WTC11 (cell line): ENCODE data around the gene HOXB5. TPM values are rescaled to one million over a fixed set of nuclear protein-coding genes. Genes with fewer than 3 reads are reported as not detected.

Source experiments
- ATAC-seq: fragments of 200-7000 bp; cut with Tn5 transposase; 2 replicates; pipeline ENCODE4 v1.10.0; 2021; ENCODE audit warnings: mild to moderate bottlenecking, moderate library complexity
- CTCF ChIA-PET: fragments of 300-600 bp; sonication (Branson Sonifier 250); formaldehyde crosslinking; loops from one replicate; lab custom pipeline; 2021; ENCODE audit warnings: antibody characterized with exemption; lab: Charles Lee
- POLR2A ChIA-PET: fragments of 350-600 bp; sonication (Branson Sonifier 250); formaldehyde crosslinking; loops from one replicate; lab custom pipeline; 2021; ENCODE audit warnings: antibody characterized with exemption; lab: Charles Lee
- DNase-seq: peaks from one replicate; pipeline ENCODE4 v3.0.0; 2021; ENCODE audit warnings: low spot score
- H3K27ac Mint-ChIP-seq: 2 replicates; pipeline ENCODE4 v1.8.0; 2021; ENCODE audit warnings: mixed read lengths
- H3K27me3 Mint-ChIP-seq: 2 replicates; pipeline ENCODE4 v1.8.0; 2021; ENCODE audit warnings: low read depth, mild to moderate bottlenecking, moderate library complexity, mixed read lengths
- H3K36me3 Mint-ChIP-seq: 2 replicates; pipeline ENCODE4 v1.8.0; 2021; ENCODE audit warnings: mixed read lengths
- H3K4me1 Mint-ChIP-seq: 2 replicates; pipeline ENCODE4 v1.8.0; 2022; ENCODE audit warnings: mixed read lengths
- H3K4me3 Mint-ChIP-seq: 2 replicates; pipeline ENCODE4 v1.8.0; 2021; ENCODE audit warnings: mild to moderate bottlenecking, moderate library complexity, mixed read lengths
- H3K9me3 Mint-ChIP-seq: 2 replicates; pipeline ENCODE4 v1.8.0; 2021; ENCODE audit warnings: mixed read lengths
- ATF1 ChIP-seq: sonication (generic); formaldehyde crosslinking; IDR thresholded peaks from 2 replicates; pipeline ENCODE4 v1.8.1; 2023; ENCODE audit warnings: mild to moderate bottlenecking, moderate library complexity, missing genetic modification reagents
- ATF6 ChIP-seq: sonication (generic); formaldehyde crosslinking; IDR thresholded peaks from 2 replicates; pipeline ENCODE4 v1.8.1; 2023; ENCODE audit warnings: mild to moderate bottlenecking, missing genetic modification reagents
- CREB1 ChIP-seq: sonication (generic); formaldehyde crosslinking; IDR thresholded peaks from 2 replicates; pipeline ENCODE4 v1.8.0; 2023; ENCODE audit warnings: mild to moderate bottlenecking, missing genetic modification reagents
- E2F4 ChIP-seq: sonication (generic); formaldehyde crosslinking; IDR thresholded peaks from 2 replicates; pipeline ENCODE4 v1.8.1; 2022; ENCODE audit warnings: low read depth, mild to moderate bottlenecking, moderate library complexity, missing genetic modification reagents, borderline replicate concordance
- ELF4 ChIP-seq: sonication (generic); formaldehyde crosslinking; IDR thresholded peaks from 2 replicates; pipeline ENCODE4 v1.8.1; 2022; ENCODE audit warnings: low read depth, mild to moderate bottlenecking, moderate library complexity, missing genetic modification reagents
- EMX1 ChIP-seq: fragments of 250-450 bp; sonication (Bioruptor Pico); IDR thresholded peaks from 2 replicates; pipeline ENCODE4 v1.8.0; 2021; ENCODE audit warnings: mild to moderate bottlenecking
- FOXK1 ChIP-seq: sonication (generic); formaldehyde crosslinking; IDR thresholded peaks from 2 replicates; pipeline ENCODE4 v1.8.0; 2022; ENCODE audit warnings: mild to moderate bottlenecking, moderate library complexity, missing genetic modification reagents
- GABPB1 ChIP-seq: sonication (generic); formaldehyde crosslinking; IDR thresholded peaks from 2 replicates; pipeline ENCODE4 v1.8.1; 2023; ENCODE audit warnings: mild to moderate bottlenecking, missing genetic modification reagents
- IRF1 ChIP-seq: sonication (generic); formaldehyde crosslinking; IDR thresholded peaks from 2 replicates; pipeline ENCODE4 v1.8.0; 2023; ENCODE audit warnings: missing genetic modification reagents
- KAT7 ChIP-seq: sonication (generic); formaldehyde crosslinking; IDR thresholded peaks from 2 replicates; pipeline ENCODE4 v1.8.1; 2023; ENCODE audit warnings: missing genetic modification reagents, mild to moderate bottlenecking, borderline replicate concordance
- MAX ChIP-seq: sonication (generic); formaldehyde crosslinking; IDR thresholded peaks from 2 replicates; pipeline ENCODE4 v1.8.0; 2022; ENCODE audit warnings: mild to moderate bottlenecking, missing genetic modification reagents
- NR3C1 ChIP-seq: sonication (generic); formaldehyde crosslinking; conservative IDR thresholded peaks from 2 replicates; pipeline ENCODE4 v1.8.1; 2023; ENCODE audit warnings: low read depth, mild to moderate bottlenecking, missing genetic modification reagents
- SMAD3 ChIP-seq: sonication (generic); formaldehyde crosslinking; IDR thresholded peaks from 2 replicates; pipeline ENCODE4 v1.8.0; 2022; ENCODE audit warnings: missing genetic modification reagents, mild to moderate bottlenecking, borderline replicate concordance
- SOX15 ChIP-seq: fragments of 250-450 bp; sonication (Bioruptor Pico); IDR thresholded peaks from 2 replicates; pipeline ENCODE4 v1.9.0; 2021; ENCODE audit warnings: mild to moderate bottlenecking
- SP1 ChIP-seq: sonication (generic); formaldehyde crosslinking; conservative IDR thresholded peaks from 2 replicates; pipeline ENCODE4 v1.8.1; 2022; ENCODE audit warnings: missing genetic modification reagents
- STAT6 ChIP-seq: sonication (generic); formaldehyde crosslinking; conservative IDR thresholded peaks from 2 replicates; pipeline ENCODE4 v1.8.1; 2023; ENCODE audit warnings: mild to moderate bottlenecking, low read depth, missing genetic modification reagents, moderate library complexity
- TEAD4 ChIP-seq: sonication (generic); formaldehyde crosslinking; IDR thresholded peaks from 2 replicates; pipeline ENCODE4 v1.8.0; 2022; ENCODE audit warnings: mild to moderate bottlenecking, missing genetic modification reagents
- ZNF121 ChIP-seq: sonication (generic); formaldehyde crosslinking; IDR thresholded peaks from 2 replicates; pipeline ENCODE4 v1.8.0; 2023; ENCODE audit warnings: missing genetic modification reagents
- ZNF416 ChIP-seq: fragments of 250-450 bp; sonication (Bioruptor Pico); IDR thresholded peaks from 2 replicates; pipeline ENCODE4 v1.9.0; 2021; ENCODE audit warnings: mild to moderate bottlenecking, inconsistent platforms
- total RNA-seq: library from RNA; stranded (reverse); gene quantifications from 3 replicates; pipeline ENCODE4 v1.2.3, GENCODE V29; 2021
- TF ChIP-seq, protein P1 (sequence below): sonication (generic); formaldehyde crosslinking; IDR thresholded peaks from 2 replicates; pipeline ENCODE4 v1.8.1; 2023; ENCODE audit warnings: mild to moderate bottlenecking, moderate library complexity, missing genetic modification reagents
- TF ChIP-seq, protein P2 (sequence below): fragments of 250-450 bp; sonication (Bioruptor Pico); IDR thresholded peaks from 2 replicates; pipeline ENCODE4 v1.9.0; 2021; ENCODE audit warnings: mild to moderate bottlenecking
- TF ChIP-seq, protein P3 (sequence below): sonication (generic); formaldehyde crosslinking; IDR thresholded peaks from 2 replicates; pipeline ENCODE4 v1.8.1; 2023; ENCODE audit warnings: mild to moderate bottlenecking, missing genetic modification reagents

Gene HOXB5
- total RNA-seq, 1 experiment from 2014 or later: not detected

DNA sequence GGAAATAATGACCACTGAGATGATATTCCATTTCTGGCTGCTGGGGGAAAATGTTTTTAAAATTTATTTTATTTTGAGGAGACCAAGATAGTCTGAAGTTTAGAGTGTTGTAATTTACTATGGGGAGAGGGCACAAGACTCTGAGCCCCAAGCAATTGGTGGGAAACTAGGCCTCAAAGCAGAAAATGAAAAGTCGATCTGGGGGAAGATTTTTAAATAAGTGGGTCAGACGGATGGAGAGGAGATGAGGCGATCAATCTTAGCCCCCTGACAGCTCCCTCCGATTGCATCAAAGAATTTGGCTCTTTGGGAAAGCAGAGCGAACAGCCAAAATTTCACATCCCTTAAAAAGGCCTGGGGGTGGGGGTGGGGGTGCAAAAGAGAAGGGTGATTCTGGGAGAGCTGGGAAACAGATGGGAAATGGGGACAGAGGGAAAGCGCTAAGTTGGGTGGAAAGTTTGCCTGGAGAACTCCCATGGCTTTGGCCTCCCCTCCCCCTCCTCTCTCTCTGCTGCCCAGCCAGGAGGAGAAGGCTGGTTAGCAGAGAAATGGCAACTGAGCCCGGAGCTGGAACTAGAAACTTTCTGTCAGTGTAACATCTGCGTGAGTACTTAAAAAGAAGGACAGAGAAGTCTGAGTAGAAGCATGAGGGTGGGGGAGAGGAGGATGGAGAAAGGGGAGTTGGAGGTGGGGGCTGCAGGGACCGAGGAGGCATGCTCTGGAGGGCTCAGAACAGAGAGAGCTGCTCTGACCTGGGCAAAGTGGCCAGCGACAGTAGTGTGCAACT is 47.2 kb downstream of the HOXB5 start:
- Mint-ChIP-seq H3K9me3 (no peaks in the 10 kb centered on the region), H3K36me3 (no peaks in the 10 kb centered on the region), H3K27me3 (peaks cover 99% of the 10 kb centered on the region; the same call in 1 of the 2 replicates), H3K27ac (no peak overlapping the region), H3K4me3 (peak overlapping the region; percentile 37), H3K4me1 (peaks cover 75% of the 10 kb centered on the region)
- ChIA-PET CTCF (interaction anchor here (0.8 to 2.3 kb wide), 9 partner anchors 18 to 285 kb away, joined by 3 to 8 read pairs (median 4); no protein-coding TSS in a partner anchor), POLR2A (interaction anchor here (0.5 to 1.0 kb wide), 3 partner anchors 17 to 163 kb away, joined by 3 to 4 read pairs (median 3); no protein-coding TSS in a partner anchor)
- ATAC-seq (peak; percentile 19), DNase-seq (peak; percentile 58)
- TF ChIP-seq KAT7: no peak
- TF ChIP-seq GABPB1 (CRISPR knock-in tag): no peak
- no peak for TF ChIP-seq SP1 (CRISPR knock-in tag)
- no peak for TF ChIP-seq ZNF416 (CRISPR knock-in tag)
- no peak for TF ChIP-seq SMAD3 (CRISPR knock-in tag)
- TF ChIP-seq ELF4 (CRISPR knock-in tag): no peak
- no peak for TF ChIP-seq ATF6 (CRISPR knock-in tag)
- TF ChIP-seq, protein P1, sequence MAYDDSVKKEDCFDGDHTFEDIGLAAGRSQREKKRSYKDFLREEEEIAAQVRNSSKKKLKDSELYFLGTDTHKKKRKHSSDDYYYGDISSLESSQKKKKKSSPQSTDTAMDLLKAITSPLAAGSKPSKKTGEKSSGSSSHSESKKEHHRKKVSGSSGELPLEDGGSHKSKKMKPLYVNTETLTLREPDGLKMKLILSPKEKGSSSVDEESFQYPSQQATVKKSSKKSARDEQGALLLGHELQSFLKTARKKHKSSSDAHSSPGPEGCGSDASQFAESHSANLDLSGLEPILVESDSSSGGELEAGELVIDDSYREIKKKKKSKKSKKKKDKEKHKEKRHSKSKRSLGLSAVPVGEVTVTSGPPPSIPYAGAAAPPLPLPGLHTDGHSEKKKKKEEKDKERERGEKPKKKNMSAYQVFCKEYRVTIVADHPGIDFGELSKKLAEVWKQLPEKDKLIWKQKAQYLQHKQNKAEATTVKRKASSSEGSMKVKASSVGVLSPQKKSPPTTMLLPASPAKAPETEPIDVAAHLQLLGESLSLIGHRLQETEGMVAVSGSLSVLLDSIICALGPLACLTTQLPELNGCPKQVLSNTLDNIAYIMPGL (CRISPR knock-in tag): no peak
- no peak for TF ChIP-seq MAX (CRISPR knock-in tag)
- no peak for TF ChIP-seq CREB1 (CRISPR knock-in tag)
- TF ChIP-seq FOXK1 (CRISPR knock-in tag): no peak
- TF ChIP-seq, protein P2, sequence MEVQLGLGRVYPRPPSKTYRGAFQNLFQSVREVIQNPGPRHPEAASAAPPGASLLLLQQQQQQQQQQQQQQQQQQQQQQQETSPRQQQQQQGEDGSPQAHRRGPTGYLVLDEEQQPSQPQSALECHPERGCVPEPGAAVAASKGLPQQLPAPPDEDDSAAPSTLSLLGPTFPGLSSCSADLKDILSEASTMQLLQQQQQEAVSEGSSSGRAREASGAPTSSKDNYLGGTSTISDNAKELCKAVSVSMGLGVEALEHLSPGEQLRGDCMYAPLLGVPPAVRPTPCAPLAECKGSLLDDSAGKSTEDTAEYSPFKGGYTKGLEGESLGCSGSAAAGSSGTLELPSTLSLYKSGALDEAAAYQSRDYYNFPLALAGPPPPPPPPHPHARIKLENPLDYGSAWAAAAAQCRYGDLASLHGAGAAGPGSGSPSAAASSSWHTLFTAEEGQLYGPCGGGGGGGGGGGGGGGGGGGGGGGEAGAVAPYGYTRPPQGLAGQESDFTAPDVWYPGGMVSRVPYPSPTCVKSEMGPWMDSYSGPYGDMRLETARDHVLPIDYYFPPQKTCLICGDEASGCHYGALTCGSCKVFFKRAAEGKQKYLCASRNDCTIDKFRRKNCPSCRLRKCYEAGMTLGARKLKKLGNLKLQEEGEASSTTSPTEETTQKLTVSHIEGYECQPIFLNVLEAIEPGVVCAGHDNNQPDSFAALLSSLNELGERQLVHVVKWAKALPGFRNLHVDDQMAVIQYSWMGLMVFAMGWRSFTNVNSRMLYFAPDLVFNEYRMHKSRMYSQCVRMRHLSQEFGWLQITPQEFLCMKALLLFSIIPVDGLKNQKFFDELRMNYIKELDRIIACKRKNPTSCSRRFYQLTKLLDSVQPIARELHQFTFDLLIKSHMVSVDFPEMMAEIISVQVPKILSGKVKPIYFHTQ (CRISPR knock-in tag): no peak
- TF ChIP-seq, protein P3, sequence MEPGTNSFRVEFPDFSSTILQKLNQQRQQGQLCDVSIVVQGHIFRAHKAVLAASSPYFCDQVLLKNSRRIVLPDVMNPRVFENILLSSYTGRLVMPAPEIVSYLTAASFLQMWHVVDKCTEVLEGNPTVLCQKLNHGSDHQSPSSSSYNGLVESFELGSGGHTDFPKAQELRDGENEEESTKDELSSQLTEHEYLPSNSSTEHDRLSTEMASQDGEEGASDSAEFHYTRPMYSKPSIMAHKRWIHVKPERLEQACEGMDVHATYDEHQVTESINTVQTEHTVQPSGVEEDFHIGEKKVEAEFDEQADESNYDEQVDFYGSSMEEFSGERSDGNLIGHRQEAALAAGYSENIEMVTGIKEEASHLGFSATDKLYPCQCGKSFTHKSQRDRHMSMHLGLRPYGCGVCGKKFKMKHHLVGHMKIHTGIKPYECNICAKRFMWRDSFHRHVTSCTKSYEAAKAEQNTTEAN (CRISPR knock-in tag): no peak
- no peak for TF ChIP-seq IRF1 (CRISPR knock-in tag)

GRCh38 chr17:48545539-48545938 is 48.0 kb downstream of the HOXB5 start:
- Mint-ChIP-seq H3K27me3 (peaks cover 99% of the 10 kb centered on the region; the same call in 1 of the 2 replicates), H3K36me3 (no peaks in the 10 kb centered on the region), H3K27ac (no peak overlapping the region), H3K4me3 (peak overlapping the region; percentile 69), H3K9me3 (no peaks in the 10 kb centered on the region), H3K4me1 (peaks cover 79% of the 10 kb centered on the region)
- ATAC-seq (no peak), DNase-seq (no peak)
- POLR2A ChIA-PET: no interaction called here
- CTCF ChIA-PET: interaction anchor here (2.3 kb wide), 1 partner anchor 44 kb away, joined by 8 read pairs; no protein-coding TSS in a partner anchor
- TF ChIP-seq SOX15 (CRISPR knock-in tag) (no peak), ATF1 (CRISPR knock-in tag) (no peak), EMX1 (no peak), E2F4 (no peak), TEAD4 (CRISPR knock-in tag) (no peak), ZNF121 (CRISPR knock-in tag) (no peak), STAT6 (CRISPR knock-in tag) (no peak), NR3C1 (CRISPR knock-in tag) (no peak)
